Measurements from ENCODE around the gene MAP2K2.

GRCh38 chr19:4065430-4066175 is 58.3 kb downstream of the MAP2K2 start:
- TF ChIP-seq CREB5 (CRISPR knock-in tag; IDR thresholded peaks at IDR 0.05; ENCODE audit: low read depth), result no peak
- no peak for TF ChIP-seq ZFP30 (CRISPR knock-in tag; IDR thresholded peaks at IDR 0.05)
- TF ChIP-seq PATZ1 (CRISPR knock-in tag; IDR thresholded peaks at IDR 0.05; ENCODE audit: borderline replicate concordance), result no peak
- no peak for TF ChIP-seq ISL1 (CRISPR knock-in tag; IDR thresholded peaks at IDR 0.05)
- TF ChIP-seq ARNTL (CRISPR knock-in tag; IDR thresholded peaks at IDR 0.05; ENCODE audit: borderline replicate concordance, low read depth), result no peak
- TF ChIP-seq RARB (CRISPR knock-in tag; IDR thresholded peaks at IDR 0.05), result no peak
- no peak for TF ChIP-seq TSHZ2 (CRISPR knock-in tag; IDR thresholded peaks at IDR 0.05)
- TF ChIP-seq ZNF565 (CRISPR knock-in tag; conservative IDR thresholded peaks at IDR 0.05; ENCODE audit: low read depth), result no peak
- TF ChIP-seq ZC3H10 (CRISPR knock-in tag; IDR thresholded peaks at IDR 0.05), result no peak
- TF ChIP-seq ZFP3 (CRISPR knock-in tag; IDR thresholded peaks at IDR 0.05), result no peak
- TF ChIP-seq CSRNP3 (CRISPR knock-in tag; IDR thresholded peaks at IDR 0.05), result no peak
